PFSK-1 (cell line): ENCODE data around the gene PTCRA.

Experiments
- FOXP2 ChIP-seq: optimal IDR thresholded peaks from 2 replicates; pipeline ENCODE3; 2011; ENCODE audit warnings: borderline replicate concordance, control low read depth, inconsistent platforms; ENCODE audit not compliant: insufficient read depth; ENCODE audit errors: extremely low read length, extremely low read depth
- POLR2AphosphoS5 ChIP-seq: IDR thresholded peaks from 2 replicates; pipeline ENCODE4 v1.6.1; 2012; ENCODE audit warnings: low read depth, mild to moderate bottlenecking, control low read depth, low read length, moderate library complexity
- SIN3A ChIP-seq: IDR thresholded peaks from 2 replicates; pipeline ENCODE4 v1.6.1; 2012; ENCODE audit warnings: mild to moderate bottlenecking, low read length, moderate library complexity, borderline replicate concordance; ENCODE audit not compliant: insufficient read depth
- TAF1 ChIP-seq: IDR thresholded peaks from 2 replicates; pipeline ENCODE4 v1.6.1; 2012; ENCODE audit warnings: low read length, control low read depth, borderline replicate concordance; ENCODE audit not compliant: insufficient read depth
- TF ChIP-seq, protein P1 (sequence below), 2 experiments: IDR thresholded peaks; 2 replicates each; pipeline versions ENCODE4 v1.6.1 to v1.8.0; 2011 to 2012; ENCODE audit warnings: low read depth in 2 of 2, low read length in 2 of 2, control low read depth in 1 of 2, inconsistent platforms in 1 of 2, mild to moderate bottlenecking in 1 of 2, moderate library complexity in 1 of 2; ENCODE audit not compliant: insufficient read depth in 1 of 2

DNA sequence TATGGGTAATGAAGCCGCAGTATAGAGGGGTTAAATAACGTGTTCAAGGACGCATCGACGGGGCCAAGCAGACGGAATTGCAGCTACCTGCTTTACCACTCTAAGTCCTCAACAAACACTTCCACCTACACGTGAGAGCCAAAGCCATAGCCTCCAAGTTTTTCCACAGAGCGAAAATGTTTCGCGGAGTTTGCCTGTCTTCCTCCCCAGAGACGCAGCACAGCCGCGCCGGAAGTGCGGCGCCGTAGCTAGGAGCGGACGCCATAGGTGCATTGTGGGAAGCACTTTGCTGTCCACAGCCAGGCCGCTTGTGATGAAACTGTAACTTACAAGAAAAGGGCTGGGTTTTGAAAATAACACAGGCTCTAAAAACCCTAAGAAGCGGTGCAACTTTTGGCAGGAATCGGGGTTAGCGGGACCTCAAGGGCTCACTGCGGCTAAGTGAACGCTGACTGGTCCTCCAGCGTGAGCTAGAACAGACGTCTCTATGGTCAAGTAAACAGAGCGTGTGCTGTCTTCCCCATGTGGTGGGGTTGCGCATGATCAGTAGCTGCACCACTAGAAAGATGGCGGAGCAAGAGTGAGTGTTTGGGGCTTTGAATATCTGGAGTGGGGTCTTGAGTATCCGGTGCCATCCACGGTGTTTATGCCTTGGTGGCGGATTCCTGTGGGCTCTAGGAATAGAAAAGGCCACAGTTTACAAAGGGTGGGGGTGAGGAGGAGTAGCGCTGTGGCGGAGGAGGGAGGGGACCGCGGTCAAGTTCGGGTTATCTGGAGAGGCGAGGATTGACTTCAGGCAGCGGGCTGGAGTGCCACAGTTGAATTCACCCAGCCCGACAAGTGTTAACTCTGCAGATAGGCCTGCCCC is 36.2 kb upstream of the PTCRA start, which contains the start of gene RPL7L1:
- peak; percentile 98 for TF ChIP-seq POLR2AphosphoS5
- TF ChIP-seq, protein P1, sequence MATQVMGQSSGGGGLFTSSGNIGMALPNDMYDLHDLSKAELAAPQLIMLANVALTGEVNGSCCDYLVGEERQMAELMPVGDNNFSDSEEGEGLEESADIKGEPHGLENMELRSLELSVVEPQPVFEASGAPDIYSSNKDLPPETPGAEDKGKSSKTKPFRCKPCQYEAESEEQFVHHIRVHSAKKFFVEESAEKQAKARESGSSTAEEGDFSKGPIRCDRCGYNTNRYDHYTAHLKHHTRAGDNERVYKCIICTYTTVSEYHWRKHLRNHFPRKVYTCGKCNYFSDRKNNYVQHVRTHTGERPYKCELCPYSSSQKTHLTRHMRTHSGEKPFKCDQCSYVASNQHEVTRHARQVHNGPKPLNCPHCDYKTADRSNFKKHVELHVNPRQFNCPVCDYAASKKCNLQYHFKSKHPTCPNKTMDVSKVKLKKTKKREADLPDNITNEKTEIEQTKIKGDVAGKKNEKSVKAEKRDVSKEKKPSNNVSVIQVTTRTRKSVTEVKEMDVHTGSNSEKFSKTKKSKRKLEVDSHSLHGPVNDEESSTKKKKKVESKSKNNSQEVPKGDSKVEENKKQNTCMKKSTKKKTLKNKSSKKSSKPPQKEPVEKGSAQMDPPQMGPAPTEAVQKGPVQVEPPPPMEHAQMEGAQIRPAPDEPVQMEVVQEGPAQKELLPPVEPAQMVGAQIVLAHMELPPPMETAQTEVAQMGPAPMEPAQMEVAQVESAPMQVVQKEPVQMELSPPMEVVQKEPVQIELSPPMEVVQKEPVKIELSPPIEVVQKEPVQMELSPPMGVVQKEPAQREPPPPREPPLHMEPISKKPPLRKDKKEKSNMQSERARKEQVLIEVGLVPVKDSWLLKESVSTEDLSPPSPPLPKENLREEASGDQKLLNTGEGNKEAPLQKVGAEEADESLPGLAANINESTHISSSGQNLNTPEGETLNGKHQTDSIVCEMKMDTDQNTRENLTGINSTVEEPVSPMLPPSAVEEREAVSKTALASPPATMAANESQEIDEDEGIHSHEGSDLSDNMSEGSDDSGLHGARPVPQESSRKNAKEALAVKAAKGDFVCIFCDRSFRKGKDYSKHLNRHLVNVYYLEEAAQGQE (IDR thresholded peaks at IDR 0.05; ENCODE audit: insufficient read depth in 1 of 2, low read depth in 2 of 2, low read length in 2 of 2) = peak in 1 of 2 experiments; percentile 79; a peak in 1 of 4 replicates
- TF ChIP-seq TAF1 = peak; percentile 94
- TF ChIP-seq FOXP2 = peak; percentile 81
- TF ChIP-seq SIN3A = peak; percentile 70; the same call in 1 of the 2 replicates
